ENCODE measurements around the gene PALM2AKAP2. TPM values are rescaled to one million over a fixed set of nuclear protein-coding genes. Genes with fewer than 3 reads are reported as not detected.

The PALM2AKAP2 gene
- polyA plus RNA-seq, 2 of the 4 experiments (the other 2 are of a cell fraction) = 0.06 TPM; not detected in 1

GRCh38 chr9:109799141-109799540, 19.1 kb downstream of the PALM2AKAP2 start:
- H3K9me3 ChIP-seq = no peaks in the 10 kb centered on the region
- peaks cover 1% of the 10 kb centered on the region; the same call in 1 of the 3 replicates for H3K4me1 ChIP-seq
- POLR2A ChIA-PET = no interaction called here
- ATAC-seq (no peak), DNase-seq (ENCODE audit: low read depth in 1 of 2, low spot score in 1 of 2) (no peak), FAIRE-seq (no peak)
- CTCF ChIA-PET = interaction anchor here (0.8 to 3.9 kb wide), 4 partner anchors 17 to 353 kb away, joined by 3 to 20 read pairs (median 3); no protein-coding TSS in a partner anchor
- WGBS (ENCODE audit: missing lambda C conversion rate) = 43% methylated on average over 3 of the region's 3 CpGs
- no peak overlapping the region for H3K4me3 ChIP-seq
- H3K27ac ChIP-seq = no peak overlapping the region
- TF ChIP-seq KDM1A (IDR thresholded peaks at IDR 0.05; ENCODE audit: low read depth) = no peak
- TF ChIP-seq RFX5 (IDR thresholded peaks at IDR 0.05) = no peak
- no peak for TF ChIP-seq BHLHE40 (IDR thresholded peaks at IDR 0.05; ENCODE audit: low read depth, low read length)
- TF ChIP-seq USF2 (IDR thresholded peaks at IDR 0.05) = no peak
- TF ChIP-seq NPAS2 (CRISPR knock-in tag; IDR thresholded peaks at IDR 0.05; ENCODE audit: borderline replicate concordance) = no peak
- TF ChIP-seq FOSB (CRISPR knock-in tag; IDR thresholded peaks at IDR 0.05) = no peak
- TF ChIP-seq JUNB (IDR thresholded peaks at IDR 0.05) = no peak
- no peak for TF ChIP-seq RCOR1 (IDR thresholded peaks at IDR 0.05; ENCODE audit: low read depth, low read length)
- no peak for TF ChIP-seq PBX3 (IDR thresholded peaks at IDR 0.05)
- TF ChIP-seq POLR2A (IDR thresholded peaks at IDR 0.05; ENCODE audit: low read length) = no peak
- TF ChIP-seq CHD4 (IDR thresholded peaks at IDR 0.05; ENCODE audit: borderline replicate concordance) = no peak
- no peak for TF ChIP-seq TFCP2L1 (CRISPR knock-in tag; IDR thresholded peaks at IDR 0.05)
- no peak for TF ChIP-seq REST (IDR thresholded peaks at IDR 0.05)
- no peak for TF ChIP-seq EP300 (IDR thresholded peaks at IDR 0.05)
- TF ChIP-seq SMC3 (IDR thresholded peaks at IDR 0.05) = no peak
- no peak for TF ChIP-seq KDM5A (IDR thresholded peaks at IDR 0.05)
- H3K4me2 ChIP-seq = no peak overlapping the region

- no peak for DNase-seq (ENCODE audit: low read depth in 1 of 2, low spot score in 1 of 2)
- Histone ChIP-seq H3K9me3 (no peaks in the 10 kb centered on the region), H3K4me1 (no peaks in the 10 kb centered on the region), H3K27ac (no peak overlapping the region), H3K4me2 (no peak overlapping the region), H3K4me3 (no peak overlapping the region)
- 3% methylated on average over 2 of the region's 2 CpGs for WGBS (ENCODE audit: missing lambda C conversion rate)
- no peak for ATAC-seq
- FAIRE-seq = no peak
- TF ChIP-seq ZNF302 (CRISPR knock-in tag; IDR thresholded peaks at IDR 0.05) (no peak), RFX5 (IDR thresholded peaks at IDR 0.05) (no peak), FOSL2 (IDR thresholded peaks at IDR 0.05) (no peak), FOSL2 (CRISPR knock-in tag; IDR thresholded peaks at IDR 0.05) (no peak), EP300 (IDR thresholded peaks at IDR 0.05) (no peak), MYC (IDR thresholded peaks at IDR 0.05; ENCODE audit: borderline replicate concordance, low read length) (no peak), HOXB5 (CRISPR knock-in tag; IDR thresholded peaks at IDR 0.05) (no peak), NPAS2 (CRISPR knock-in tag; IDR thresholded peaks at IDR 0.05; ENCODE audit: borderline replicate concordance) (no peak), HOXB13 (CRISPR knock-in tag; IDR thresholded peaks at IDR 0.05; ENCODE audit: low read depth) (no peak), HEYL (CRISPR knock-in tag; IDR thresholded peaks at IDR 0.05) (no peak)
- CTCF ChIA-PET = interaction anchor here (0.8 to 3.9 kb wide), 3 partner anchors 16 to 279 kb away, joined by 3 to 20 read pairs (median 3); no protein-coding TSS in a partner anchor
- POLR2A ChIA-PET = no interaction called here
Observed at GRCh38 chr9:109799792-109800191, 19.8 kb downstream of the PALM2AKAP2 start.
